ENCODE data around the gene MORC1. TPM values are rescaled to one million over a fixed set of nuclear protein-coding genes. Genes with fewer than 3 reads are reported as not detected.

The MORC1 gene
- total and polyA plus RNA-seq, 3 donors from 2014 or later, result 15.4 to 19.4 (median 16.0) TPM

DNA sequence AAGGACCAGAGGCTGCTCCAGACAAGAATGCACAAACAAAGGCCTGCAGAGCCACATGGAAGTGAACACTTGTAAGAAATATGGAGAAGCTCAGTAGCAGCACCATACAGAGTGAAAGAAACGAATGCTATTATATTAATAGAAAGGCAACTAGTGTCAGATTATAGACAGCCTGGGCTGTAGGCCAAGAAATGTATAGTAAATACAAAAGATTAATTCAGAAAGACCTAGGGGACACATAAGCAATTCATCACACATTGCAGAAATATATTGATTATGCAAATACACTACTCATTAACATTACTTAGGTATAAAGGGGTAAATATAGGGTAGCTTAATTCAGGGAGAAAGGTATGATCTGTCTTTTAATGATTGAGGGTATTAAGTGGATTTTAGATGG is 94.8 kb downstream of the MORC1 start:
- no peak for DNase-seq
- no peaks in the 10 kb centered on the region for H3K4me1 ChIP-seq
- no peaks in the 10 kb centered on the region for H3K9me3 ChIP-seq
- no peak overlapping the region for H3K4me3 ChIP-seq
- WGBS, 2 donors, result 82 to 90% methylated on average over 1 of the region's 1 CpG
- TF ChIP-seq POLR2A (IDR thresholded peaks at IDR 0.05), result no peak
- TF ChIP-seq, protein P1, sequence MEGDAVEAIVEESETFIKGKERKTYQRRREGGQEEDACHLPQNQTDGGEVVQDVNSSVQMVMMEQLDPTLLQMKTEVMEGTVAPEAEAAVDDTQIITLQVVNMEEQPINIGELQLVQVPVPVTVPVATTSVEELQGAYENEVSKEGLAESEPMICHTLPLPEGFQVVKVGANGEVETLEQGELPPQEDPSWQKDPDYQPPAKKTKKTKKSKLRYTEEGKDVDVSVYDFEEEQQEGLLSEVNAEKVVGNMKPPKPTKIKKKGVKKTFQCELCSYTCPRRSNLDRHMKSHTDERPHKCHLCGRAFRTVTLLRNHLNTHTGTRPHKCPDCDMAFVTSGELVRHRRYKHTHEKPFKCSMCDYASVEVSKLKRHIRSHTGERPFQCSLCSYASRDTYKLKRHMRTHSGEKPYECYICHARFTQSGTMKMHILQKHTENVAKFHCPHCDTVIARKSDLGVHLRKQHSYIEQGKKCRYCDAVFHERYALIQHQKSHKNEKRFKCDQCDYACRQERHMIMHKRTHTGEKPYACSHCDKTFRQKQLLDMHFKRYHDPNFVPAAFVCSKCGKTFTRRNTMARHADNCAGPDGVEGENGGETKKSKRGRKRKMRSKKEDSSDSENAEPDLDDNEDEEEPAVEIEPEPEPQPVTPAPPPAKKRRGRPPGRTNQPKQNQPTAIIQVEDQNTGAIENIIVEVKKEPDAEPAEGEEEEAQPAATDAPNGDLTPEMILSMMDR (IDR thresholded peaks at IDR 0.05), result no peak
- intact Hi-C loops (cut with DNase I; ENCODE audit: low total_unique reads), result no loop called here
- no peaks in the 10 kb centered on the region for H3K36me3 ChIP-seq (ENCODE audit: low read depth, missing control alignments)
- H3K27ac ChIP-seq, result no peak overlapping the region
- H3K27me3 ChIP-seq, result no peaks in the 10 kb centered on the region

DNA sequence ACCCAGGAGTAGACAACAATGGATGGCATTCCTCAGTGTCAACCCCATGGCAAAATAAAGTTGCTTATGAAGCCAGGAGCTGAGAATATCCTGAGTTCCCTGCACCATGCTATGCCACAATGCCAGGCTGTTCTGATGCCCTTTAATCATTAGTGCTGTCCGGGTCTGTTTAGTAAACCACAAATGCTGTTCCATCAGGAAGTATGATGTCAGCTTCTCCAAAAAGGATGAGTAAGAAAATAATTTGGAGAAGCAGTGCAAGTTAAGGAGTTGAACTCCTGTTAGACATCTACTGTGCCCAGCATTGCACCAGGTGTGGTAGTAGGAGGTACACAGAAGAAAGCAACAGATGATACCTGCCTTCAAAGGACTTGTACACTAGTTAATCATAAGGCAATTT is 96.4 kb downstream of the MORC1 start:
- WGBS, 2 donors, result 71 to 88% methylated on average over 1 of the region's 1 CpG
- Histone ChIP-seq H3K36me3 (ENCODE audit: low read depth, missing control alignments) (no peaks in the 10 kb centered on the region), H3K27me3 (no peaks in the 10 kb centered on the region), H3K9me3 (no peaks in the 10 kb centered on the region), H3K27ac (no peak overlapping the region), H3K4me3 (no peak overlapping the region), H3K4me1 (no peaks in the 10 kb centered on the region)
- TF ChIP-seq, protein P1 (IDR thresholded peaks at IDR 0.05), result no peak
- no peak for TF ChIP-seq POLR2A (IDR thresholded peaks at IDR 0.05)
- intact Hi-C loops (cut with DNase I; ENCODE audit: low total_unique reads), result no loop called here
- DNase-seq, result no peak

DNA sequence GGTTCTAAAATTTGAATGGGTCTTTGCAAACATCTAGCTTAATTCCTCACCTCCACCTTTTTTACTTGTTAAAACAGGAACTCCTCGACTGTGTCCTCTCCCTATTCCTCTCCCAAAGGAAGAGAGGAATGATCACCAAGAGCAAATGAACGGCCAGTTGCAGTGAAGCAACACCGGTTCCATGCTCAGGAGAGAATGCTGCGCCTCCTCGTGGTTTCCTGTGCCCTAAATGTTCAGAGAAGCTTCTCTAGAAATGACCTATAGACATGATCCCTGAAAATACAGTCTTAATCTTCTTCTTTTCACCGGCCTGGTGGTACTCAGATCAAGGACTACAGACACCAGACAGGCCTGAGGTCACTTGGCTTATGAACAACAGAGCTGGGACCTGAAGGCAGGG is 99.1 kb downstream of the MORC1 start:
- intact Hi-C loops (cut with DNase I; ENCODE audit: low total_unique reads), result no loop called here
- no peaks in the 10 kb centered on the region for H3K4me1 ChIP-seq
- H3K36me3 ChIP-seq (ENCODE audit: low read depth, missing control alignments), result no peaks in the 10 kb centered on the region
- no peak for DNase-seq
- TF ChIP-seq, protein P1 (IDR thresholded peaks at IDR 0.05), result no peak
- no peak for TF ChIP-seq POLR2A (IDR thresholded peaks at IDR 0.05)
- H3K27ac ChIP-seq, result no peak overlapping the region
- H3K27me3 ChIP-seq, result no peaks in the 10 kb centered on the region
- WGBS, 2 donors, result 82 to 84% methylated on average over 6 of the region's 6 CpGs
- H3K4me3 ChIP-seq, result no peak overlapping the region
- H3K9me3 ChIP-seq, result no peaks in the 10 kb centered on the region

DNA sequence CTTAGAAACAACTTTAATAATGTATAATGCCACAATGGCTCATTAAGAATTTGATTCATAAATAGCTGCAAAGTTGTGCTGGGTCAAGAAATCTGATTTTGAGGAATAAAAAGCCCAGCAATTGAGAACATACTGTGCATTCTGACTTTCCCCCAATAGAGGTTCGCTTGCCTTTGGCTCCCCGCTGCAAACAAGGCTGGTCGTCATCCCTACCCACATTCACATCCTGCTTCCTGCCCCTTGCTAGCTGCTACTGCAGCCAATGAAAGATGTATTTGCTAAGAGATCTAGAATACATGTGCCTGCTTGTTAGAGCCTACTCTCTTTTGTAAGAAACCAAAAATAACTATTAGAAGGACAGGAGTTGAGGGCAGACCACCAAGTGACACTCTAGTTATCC is 112.5 kb downstream of the MORC1 start:
- H3K9me3 ChIP-seq, result no peaks in the 10 kb centered on the region
- no peaks in the 10 kb centered on the region for H3K36me3 ChIP-seq (ENCODE audit: low read depth, missing control alignments)
- 80 to 87% methylated on average over 3 of the region's 3 CpGs for WGBS, 2 donors
- H3K27me3 ChIP-seq, result no peaks in the 10 kb centered on the region
- no peak overlapping the region for H3K27ac ChIP-seq
- intact Hi-C loops (cut with DNase I; ENCODE audit: low total_unique reads), result no loop called here
- TF ChIP-seq POLR2A (IDR thresholded peaks at IDR 0.05), result no peak
- TF ChIP-seq, protein P1 (IDR thresholded peaks at IDR 0.05), result no peak
- H3K4me1 ChIP-seq, result no peaks in the 10 kb centered on the region
- H3K4me3 ChIP-seq, result no peak overlapping the region
- no peak for DNase-seq

DNA sequence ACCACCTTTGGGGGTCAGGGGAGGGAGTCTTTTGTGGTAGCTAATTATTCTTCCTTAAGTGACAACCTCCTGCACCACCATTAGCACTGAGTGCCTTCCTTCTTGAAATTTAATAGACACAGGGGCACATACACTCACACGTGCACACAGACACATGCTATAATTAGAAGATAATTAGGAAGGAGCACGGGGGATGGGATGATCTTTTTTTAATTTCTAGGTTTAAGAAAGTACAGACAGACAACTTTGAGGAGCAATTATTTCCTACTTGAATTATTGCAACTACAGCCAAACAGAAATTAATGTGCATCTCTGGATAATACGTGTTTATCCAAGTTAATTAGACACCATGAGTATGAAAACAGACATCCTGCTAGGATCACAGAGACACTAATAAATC is 119.5 kb downstream of the MORC1 start:
- Histone ChIP-seq H3K9me3 (no peaks in the 10 kb centered on the region), H3K36me3 (ENCODE audit: low read depth, missing control alignments) (no peaks in the 10 kb centered on the region), H3K4me1 (no peaks in the 10 kb centered on the region), H3K4me3 (no peak overlapping the region), H3K27me3 (no peaks in the 10 kb centered on the region), H3K27ac (no peak overlapping the region)
- DNase-seq, result no peak
- 34 to 44% methylated on average over 3 of the region's 3 CpGs for WGBS, 2 donors
- TF ChIP-seq, protein P1 (IDR thresholded peaks at IDR 0.05), result no peak
- no peak for TF ChIP-seq POLR2A (IDR thresholded peaks at IDR 0.05)
- intact Hi-C loops (cut with DNase I; ENCODE audit: low total_unique reads), result no loop called here

Measured in testis (tissue), 3 donors.